ENCODE data around the gene ZNF296.

ZNF296 gene

GRCh38 chr19:45104658-45105349 is 28.5 kb upstream of the ZNF296 start:
- H3K4me3 ChIP-seq (ENCODE audit: low read depth in 1 of 5, low read length in 5 of 5) = no peak overlapping the region
- peaks cover 0 to 24% (median 12%) of the 10 kb centered on the region in 5 donors for H3K4me1 ChIP-seq (ENCODE audit: control insufficient read depth in 5 of 5, insufficient read depth in 5 of 5, low read length in 5 of 5)
- H3K27ac ChIP-seq (ENCODE audit: low read depth, low read length) = no peak overlapping the region
- H3K9me3 ChIP-seq (ENCODE audit: control insufficient read depth in 5 of 5, low read length in 5 of 5) = no peaks in the 10 kb centered on the region
- peaks cover 0 to 2% (median 0%) of the 10 kb centered on the region in 5 donors for H3K36me3 ChIP-seq (ENCODE audit: control insufficient read depth in 5 of 5, insufficient read depth in 5 of 5, low read length in 5 of 5)
- H3K27me3 ChIP-seq (ENCODE audit: control insufficient read depth in 5 of 5, insufficient read depth in 4 of 5, low read length in 5 of 5) = no peaks in the 10 kb centered on the region
- no peak overlapping the region for H3K9ac ChIP-seq (ENCODE audit: low read length in 5 of 5)

DNA sequence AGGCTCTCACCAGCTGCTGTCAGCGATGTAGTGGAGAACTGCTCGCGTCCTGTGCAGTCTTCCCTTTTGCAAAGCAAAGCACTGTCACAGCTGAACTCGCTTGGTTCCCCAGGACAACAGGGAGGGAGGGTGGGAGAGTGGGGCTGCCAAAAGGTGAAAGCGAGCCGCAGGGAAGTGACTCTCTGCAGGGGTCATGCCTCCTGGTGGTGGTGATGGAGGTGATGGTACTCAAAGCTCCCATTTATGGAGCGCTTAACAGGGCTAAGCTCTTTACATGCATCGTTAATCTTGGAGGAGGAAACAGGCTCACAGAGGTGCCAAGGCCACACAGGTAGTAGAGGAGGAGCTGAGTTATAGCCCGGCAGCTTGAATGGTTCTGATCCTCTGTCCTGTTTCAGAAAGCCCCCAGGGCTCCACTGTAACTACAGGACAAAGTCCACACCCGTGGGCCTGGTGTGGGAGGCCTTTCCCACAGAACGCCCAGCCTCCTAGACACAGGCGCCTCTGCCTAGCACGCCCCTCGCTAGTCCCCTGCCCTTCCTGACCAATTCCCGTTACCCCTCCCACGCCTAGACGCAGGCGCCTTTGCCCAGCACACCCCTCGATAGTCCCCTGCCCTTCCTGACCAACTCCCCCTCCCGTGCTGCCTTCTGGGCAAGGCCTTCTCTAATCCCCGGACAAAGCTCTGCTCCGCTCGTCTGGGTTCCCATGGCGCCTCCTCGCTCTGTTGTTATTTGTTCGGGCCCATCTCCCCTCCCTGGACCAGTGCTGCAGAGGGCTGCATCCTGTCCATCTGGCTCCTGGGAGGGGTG is 27.4 kb upstream of the ZNF296 start:
- peak overlapping the region in 1 of 5 donors; percentile 26 for H3K9ac ChIP-seq (ENCODE audit: low read length in 5 of 5)
- H3K36me3 ChIP-seq (ENCODE audit: control insufficient read depth in 5 of 5, insufficient read depth in 5 of 5, low read length in 5 of 5) = peaks cover 0 to 2% (median 0%) of the 10 kb centered on the region in 5 donors
- no peak overlapping the region for H3K4me3 ChIP-seq (ENCODE audit: low read depth in 1 of 5, low read length in 5 of 5)
- no peak overlapping the region for H3K27ac ChIP-seq (ENCODE audit: low read depth, low read length)
- H3K9me3 ChIP-seq (ENCODE audit: control insufficient read depth in 5 of 5, low read length in 5 of 5) = no peaks in the 10 kb centered on the region
- H3K4me1 ChIP-seq (ENCODE audit: control insufficient read depth in 5 of 5, insufficient read depth in 5 of 5, low read length in 5 of 5) = peaks cover 0 to 32% (median 15%) of the 10 kb centered on the region in 5 donors
- no peaks in the 10 kb centered on the region for H3K27me3 ChIP-seq (ENCODE audit: control insufficient read depth in 5 of 5, insufficient read depth in 4 of 5, low read length in 5 of 5)

GRCh38 chr19:45103156-45103507 is 26.9 kb upstream of the ZNF296 start:
- Histone ChIP-seq H3K9me3 (ENCODE audit: control insufficient read depth in 5 of 5, low read length in 5 of 5) (no peaks in the 10 kb centered on the region), H3K27me3 (ENCODE audit: control insufficient read depth in 5 of 5, insufficient read depth in 4 of 5, low read length in 5 of 5) (no peaks in the 10 kb centered on the region), H3K9ac (ENCODE audit: low read length in 5 of 5) (no peak overlapping the region), H3K36me3 (ENCODE audit: control insufficient read depth in 5 of 5, insufficient read depth in 5 of 5, low read length in 5 of 5) (peaks cover 0 to 2% (median 0%) of the 10 kb centered on the region in 5 donors), H3K27ac (ENCODE audit: low read depth, low read length) (no peak overlapping the region), H3K4me1 (ENCODE audit: control insufficient read depth in 5 of 5, insufficient read depth in 5 of 5, low read length in 5 of 5) (peaks cover 0 to 38% (median 21%) of the 10 kb centered on the region in 5 donors), H3K4me3 (ENCODE audit: low read depth in 1 of 5, low read length in 5 of 5) (no peak overlapping the region)

- Histone ChIP-seq H3K27ac (ENCODE audit: low read depth, low read length) (no peak overlapping the region), H3K4me1 (ENCODE audit: control insufficient read depth in 5 of 5, insufficient read depth in 5 of 5, low read length in 5 of 5) (peaks cover 0 to 45% (median 28%) of the 10 kb centered on the region in 5 donors), H3K4me3 (ENCODE audit: low read depth in 1 of 5, low read length in 5 of 5) (no peak overlapping the region), H3K9me3 (ENCODE audit: control insufficient read depth in 5 of 5, low read length in 5 of 5) (no peaks in the 10 kb centered on the region), H3K27me3 (ENCODE audit: control insufficient read depth in 5 of 5, insufficient read depth in 4 of 5, low read length in 5 of 5) (no peaks in the 10 kb centered on the region), H3K9ac (ENCODE audit: low read length in 5 of 5) (no peak overlapping the region), H3K36me3 (ENCODE audit: control insufficient read depth in 5 of 5, insufficient read depth in 5 of 5, low read length in 5 of 5) (peaks cover 0 to 2% (median 0%) of the 10 kb centered on the region in 5 donors)
These were observed 26.2 kb upstream of the ZNF296 start for GRCh38 chr19:45102481-45102880.

- H3K4me3 ChIP-seq (ENCODE audit: low read depth in 1 of 5, low read length in 5 of 5) = no peak overlapping the region
- H3K9ac ChIP-seq (ENCODE audit: low read length in 5 of 5) = peak overlapping the region in 1 of 5 donors; percentile 26
- H3K36me3 ChIP-seq (ENCODE audit: control insufficient read depth in 5 of 5, insufficient read depth in 5 of 5, low read length in 5 of 5) = peaks cover 0 to 2% (median 0%) of the 10 kb centered on the region in 5 donors
- H3K9me3 ChIP-seq (ENCODE audit: control insufficient read depth in 5 of 5, low read length in 5 of 5) = no peaks in the 10 kb centered on the region
- no peaks in the 10 kb centered on the region for H3K27me3 ChIP-seq (ENCODE audit: control insufficient read depth in 5 of 5, insufficient read depth in 4 of 5, low read length in 5 of 5)
- H3K27ac ChIP-seq (ENCODE audit: low read depth, low read length) = no peak overlapping the region
- H3K4me1 ChIP-seq (ENCODE audit: control insufficient read depth in 5 of 5, insufficient read depth in 5 of 5, low read length in 5 of 5) = peaks cover 0 to 51% (median 28%) of the 10 kb centered on the region in 5 donors
These were observed 25.5 kb upstream of the ZNF296 start for GRCh38 chr19:45101806-45102205.

- Histone ChIP-seq H3K9ac (ENCODE audit: low read length in 5 of 5) (peak overlapping the region in 1 of 5 donors; percentile 27), H3K4me3 (ENCODE audit: low read depth in 1 of 5, low read length in 5 of 5) (no peak overlapping the region), H3K27ac (ENCODE audit: low read depth, low read length) (no peak overlapping the region), H3K36me3 (ENCODE audit: control insufficient read depth in 5 of 5, insufficient read depth in 5 of 5, low read length in 5 of 5) (peaks cover 0 to 2% (median 0%) of the 10 kb centered on the region in 5 donors), H3K27me3 (ENCODE audit: control insufficient read depth in 5 of 5, insufficient read depth in 4 of 5, low read length in 5 of 5) (no peaks in the 10 kb centered on the region), H3K4me1 (ENCODE audit: control insufficient read depth in 5 of 5, insufficient read depth in 5 of 5, low read length in 5 of 5) (peaks cover 0 to 57% (median 32%) of the 10 kb centered on the region in 5 donors), H3K9me3 (ENCODE audit: control insufficient read depth in 5 of 5, low read length in 5 of 5) (no peaks in the 10 kb centered on the region)
These were observed 24.6 kb upstream of the ZNF296 start for GRCh38 chr19:45100846-45101252.

- Histone ChIP-seq H3K4me1 (ENCODE audit: control insufficient read depth in 5 of 5, insufficient read depth in 5 of 5, low read length in 5 of 5) (peaks cover 0 to 63% (median 37%) of the 10 kb centered on the region in 5 donors), H3K9me3 (ENCODE audit: control insufficient read depth in 5 of 5, low read length in 5 of 5) (no peaks in the 10 kb centered on the region), H3K9ac (ENCODE audit: low read length in 5 of 5) (no peak overlapping the region), H3K36me3 (ENCODE audit: control insufficient read depth in 5 of 5, insufficient read depth in 5 of 5, low read length in 5 of 5) (peaks cover 0 to 2% (median 0%) of the 10 kb centered on the region in 5 donors), H3K4me3 (ENCODE audit: low read depth in 1 of 5, low read length in 5 of 5) (no peak overlapping the region), H3K27ac (ENCODE audit: low read depth, low read length) (no peak overlapping the region), H3K27me3 (ENCODE audit: control insufficient read depth in 5 of 5, insufficient read depth in 4 of 5, low read length in 5 of 5) (no peaks in the 10 kb centered on the region)
These were observed 23.9 kb upstream of the ZNF296 start for GRCh38 chr19:45100201-45100600.

DNA sequence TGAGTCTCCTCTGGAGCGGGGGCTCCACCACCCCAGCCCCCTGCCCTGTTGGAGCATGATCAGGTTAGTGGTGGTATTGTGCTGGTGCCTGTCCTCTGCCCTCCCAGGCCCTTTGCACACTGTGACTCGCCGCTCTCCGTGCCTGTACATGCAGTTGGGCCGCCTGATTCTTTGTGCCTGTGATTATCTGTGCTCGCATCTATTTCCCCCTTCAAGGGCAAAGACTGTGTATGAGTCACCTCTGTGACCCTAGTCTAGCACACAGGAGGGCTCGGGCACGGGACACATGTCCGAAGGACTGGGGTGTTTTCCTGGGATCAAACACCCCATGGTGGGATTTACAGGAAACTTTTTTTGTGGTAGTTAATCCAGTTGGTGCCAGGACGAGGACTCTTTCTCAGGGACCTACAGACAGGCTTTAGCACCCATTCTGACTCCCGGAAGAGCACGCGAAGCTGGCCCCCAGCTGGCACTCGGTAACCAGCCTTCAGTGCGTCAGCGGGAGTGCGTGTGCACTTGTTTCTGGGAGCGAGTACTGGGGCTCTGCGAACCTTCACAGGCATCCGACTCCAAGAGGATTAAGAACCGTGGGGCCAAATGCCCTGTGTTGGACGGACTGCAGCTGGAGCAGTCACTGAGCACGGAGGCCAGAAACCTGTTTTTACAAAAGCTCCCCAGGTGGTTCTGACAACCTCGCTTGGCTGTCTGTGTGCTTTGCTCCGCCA is 23.4 kb upstream of the ZNF296 start:
- Histone ChIP-seq H3K9me3 (ENCODE audit: control insufficient read depth in 5 of 5, low read length in 5 of 5) (no peaks in the 10 kb centered on the region), H3K27me3 (ENCODE audit: control insufficient read depth in 5 of 5, insufficient read depth in 4 of 5, low read length in 5 of 5) (no peaks in the 10 kb centered on the region), H3K4me1 (ENCODE audit: control insufficient read depth in 5 of 5, insufficient read depth in 5 of 5, low read length in 5 of 5) (peaks cover 0 to 69% (median 43%) of the 10 kb centered on the region in 5 donors), H3K4me3 (ENCODE audit: low read depth in 1 of 5, low read length in 5 of 5) (no peak overlapping the region), H3K9ac (ENCODE audit: low read length in 5 of 5) (peak overlapping the region in 2 of 5 donors; percentile 11 to 14), H3K36me3 (ENCODE audit: control insufficient read depth in 5 of 5, insufficient read depth in 5 of 5, low read length in 5 of 5) (peaks cover 0 to 2% (median 0%) of the 10 kb centered on the region in 5 donors), H3K27ac (ENCODE audit: low read depth, low read length) (no peak overlapping the region)

- Histone ChIP-seq H3K27ac (ENCODE audit: low read depth, low read length) (no peak overlapping the region), H3K36me3 (ENCODE audit: control insufficient read depth in 5 of 5, insufficient read depth in 5 of 5, low read length in 5 of 5) (peaks cover 0 to 2% (median 0%) of the 10 kb centered on the region in 5 donors), H3K4me1 (ENCODE audit: control insufficient read depth in 5 of 5, insufficient read depth in 5 of 5, low read length in 5 of 5) (peaks cover under 1 to 74% (median 48%) of the 10 kb centered on the region in 5 donors), H3K4me3 (ENCODE audit: low read depth in 1 of 5, low read length in 5 of 5) (peak overlapping the region in 3 of 5 donors; percentile 12 to 32 (median 14)), H3K27me3 (ENCODE audit: control insufficient read depth in 5 of 5, insufficient read depth in 4 of 5, low read length in 5 of 5) (no peaks in the 10 kb centered on the region), H3K9ac (ENCODE audit: low read length in 5 of 5) (peak overlapping the region in 3 of 5 donors; percentile 14 to 45 (median 20)), H3K9me3 (ENCODE audit: control insufficient read depth in 5 of 5, low read length in 5 of 5) (no peaks in the 10 kb centered on the region)
These were observed 22.5 kb upstream of the ZNF296 start for GRCh38 chr19:45098521-45099466.
